TTC549 (cell line): Measurements from ENCODE around the gene RASAL1.

Source experiments
- FAIRE-seq: peaks from 2 replicates; lab custom pipeline; 2012; peaks lifted over from hg19 to GRCh38; lab: Jason Lieb, UNC

RASAL1 gene

DNA sequence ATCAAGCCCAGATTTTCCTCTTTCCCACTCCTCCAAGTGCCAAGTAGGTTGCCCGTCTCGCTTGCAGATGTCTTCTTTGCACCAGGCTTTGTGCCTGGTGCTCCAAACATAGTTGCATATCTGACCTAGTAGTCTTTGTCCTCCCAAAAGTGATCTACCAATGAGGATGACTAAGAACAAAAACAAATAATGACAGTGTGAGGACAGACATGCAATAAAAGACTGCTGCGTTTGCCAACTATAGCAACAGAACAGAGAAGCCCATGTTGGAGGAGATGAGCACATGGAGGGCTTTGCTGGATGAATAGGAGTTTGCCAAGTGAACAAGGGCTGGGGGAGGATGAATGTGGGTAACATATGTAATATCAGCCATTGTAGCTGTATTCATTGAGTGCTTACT is 63.4 kb downstream of the RASAL1 start:
- no peak for FAIRE-seq

DNA sequence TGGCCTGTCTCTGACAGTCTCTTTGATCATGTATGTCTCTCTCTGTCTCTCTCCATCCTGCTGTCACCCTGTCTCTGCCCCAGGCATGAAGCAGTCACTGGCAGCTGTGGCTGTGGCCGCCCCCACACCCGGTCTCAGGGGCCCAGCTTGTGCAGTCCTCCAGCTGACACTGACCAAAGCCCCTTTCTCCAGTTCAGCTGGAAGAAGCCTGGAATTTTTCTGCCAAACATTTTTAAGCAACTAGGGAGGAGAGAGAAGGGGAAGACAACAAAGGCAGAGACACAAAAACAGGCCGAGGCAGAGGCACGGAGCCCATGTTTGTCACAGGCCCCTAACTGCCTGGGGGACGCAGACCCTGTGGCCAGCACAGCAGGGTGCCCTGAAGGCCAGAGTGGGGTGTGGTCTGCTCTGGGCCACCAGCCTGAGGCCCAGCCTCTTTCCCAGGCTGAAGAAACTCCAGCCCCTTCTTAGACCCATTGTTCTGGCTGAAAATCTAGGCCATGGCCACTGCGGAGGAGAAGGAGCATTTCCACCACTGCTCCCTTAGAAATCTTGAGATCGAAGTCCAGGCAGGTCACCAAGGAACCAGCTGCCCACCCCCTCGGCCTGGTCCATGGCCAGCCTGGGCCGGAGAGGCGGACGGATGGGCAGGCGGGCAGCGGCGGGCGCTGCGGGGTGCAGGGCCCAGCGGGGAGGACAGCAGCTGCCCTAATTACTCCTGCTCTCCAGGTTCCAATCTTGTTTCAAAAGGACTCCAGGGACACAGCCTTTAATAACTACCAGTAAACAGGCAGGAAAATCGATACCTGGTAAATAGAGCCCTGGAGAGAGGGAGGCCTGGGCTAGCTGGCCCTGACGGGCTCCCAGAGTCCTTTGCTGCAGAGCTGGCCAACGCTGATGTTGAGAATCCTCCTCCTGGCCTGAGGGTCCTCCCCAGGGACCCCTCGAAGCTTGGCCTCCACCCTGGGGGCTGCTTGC is 64.1 kb downstream of the RASAL1 start:
- FAIRE-seq, result no peak

DNA sequence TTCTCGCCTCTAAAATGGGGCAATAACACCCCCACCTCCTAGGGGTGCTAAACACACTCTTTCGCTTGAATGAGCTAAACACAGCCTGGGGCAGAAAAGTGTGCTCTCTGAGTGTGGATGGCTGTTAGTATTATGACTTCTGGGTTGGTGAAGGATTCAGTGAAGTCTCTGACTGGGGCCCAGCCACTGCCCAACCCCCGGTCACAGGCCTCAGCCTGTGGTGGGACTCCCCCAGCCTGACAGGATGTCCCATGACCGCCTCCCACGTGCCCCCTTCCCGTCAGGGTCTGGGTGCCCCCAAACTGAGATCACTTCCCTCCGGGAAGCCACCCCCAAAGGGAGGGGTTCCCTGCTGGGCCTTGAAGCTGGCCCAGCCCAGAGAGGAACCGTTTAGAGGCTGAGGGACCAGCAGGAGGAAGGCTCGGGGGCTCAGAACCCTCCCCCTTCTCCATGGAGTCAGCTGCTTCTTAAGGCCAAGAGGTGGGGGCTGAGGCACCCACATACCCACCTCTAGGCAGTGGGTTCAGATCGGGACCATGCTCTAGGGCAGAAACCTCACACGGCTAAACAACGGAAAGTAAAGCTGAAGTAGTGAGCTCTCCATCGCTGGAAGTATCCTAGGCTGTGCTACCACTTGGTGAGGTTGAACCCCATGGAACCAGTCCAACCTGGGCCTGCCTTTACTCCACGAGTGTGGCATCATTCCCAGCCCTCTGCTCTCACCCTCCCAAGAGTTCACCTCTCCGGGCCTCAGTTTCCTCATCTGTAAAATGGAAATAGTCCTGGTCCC is 65.2 kb downstream of the RASAL1 start:
- no peak for FAIRE-seq

DNA sequence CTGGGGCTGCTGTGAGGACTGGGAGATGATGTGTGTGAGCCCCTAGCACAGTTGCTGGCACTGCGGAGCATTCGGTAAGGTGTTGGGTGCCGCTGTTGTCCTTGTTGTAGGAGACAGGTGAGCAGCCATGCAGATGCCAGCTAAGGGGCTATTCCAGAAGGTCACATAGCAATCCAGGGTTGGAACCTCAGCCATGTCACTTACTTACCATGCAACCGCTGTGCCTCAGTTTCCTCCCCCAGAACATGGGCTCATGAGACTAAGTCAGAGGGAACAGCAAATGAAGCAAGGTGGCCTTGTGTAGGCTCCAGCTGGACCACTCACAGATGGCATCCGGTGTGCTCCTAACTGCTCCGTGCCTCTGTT is 65.8 kb downstream of the RASAL1 start:
- no peak for FAIRE-seq

DNA sequence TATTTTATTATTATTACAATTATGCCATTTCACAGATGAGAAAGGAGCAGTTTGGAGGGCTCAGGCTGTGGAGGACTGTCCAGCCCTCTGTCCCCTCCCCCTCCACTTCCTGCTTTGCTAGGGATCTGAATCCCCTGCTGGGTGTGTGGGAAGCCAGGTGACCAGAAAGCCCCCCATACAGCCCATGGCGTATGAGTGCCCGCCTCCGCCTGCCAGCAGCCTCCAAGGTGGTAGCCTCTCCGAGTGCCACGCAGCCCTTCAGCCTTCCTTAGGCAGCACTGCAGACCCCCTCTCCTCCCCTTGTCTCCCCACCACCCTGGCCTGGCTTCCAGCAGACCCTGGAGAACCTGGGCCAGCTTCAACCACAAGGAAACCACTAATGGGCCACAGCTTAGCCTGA is 66.4 kb downstream of the RASAL1 start:
- no peak for FAIRE-seq

DNA sequence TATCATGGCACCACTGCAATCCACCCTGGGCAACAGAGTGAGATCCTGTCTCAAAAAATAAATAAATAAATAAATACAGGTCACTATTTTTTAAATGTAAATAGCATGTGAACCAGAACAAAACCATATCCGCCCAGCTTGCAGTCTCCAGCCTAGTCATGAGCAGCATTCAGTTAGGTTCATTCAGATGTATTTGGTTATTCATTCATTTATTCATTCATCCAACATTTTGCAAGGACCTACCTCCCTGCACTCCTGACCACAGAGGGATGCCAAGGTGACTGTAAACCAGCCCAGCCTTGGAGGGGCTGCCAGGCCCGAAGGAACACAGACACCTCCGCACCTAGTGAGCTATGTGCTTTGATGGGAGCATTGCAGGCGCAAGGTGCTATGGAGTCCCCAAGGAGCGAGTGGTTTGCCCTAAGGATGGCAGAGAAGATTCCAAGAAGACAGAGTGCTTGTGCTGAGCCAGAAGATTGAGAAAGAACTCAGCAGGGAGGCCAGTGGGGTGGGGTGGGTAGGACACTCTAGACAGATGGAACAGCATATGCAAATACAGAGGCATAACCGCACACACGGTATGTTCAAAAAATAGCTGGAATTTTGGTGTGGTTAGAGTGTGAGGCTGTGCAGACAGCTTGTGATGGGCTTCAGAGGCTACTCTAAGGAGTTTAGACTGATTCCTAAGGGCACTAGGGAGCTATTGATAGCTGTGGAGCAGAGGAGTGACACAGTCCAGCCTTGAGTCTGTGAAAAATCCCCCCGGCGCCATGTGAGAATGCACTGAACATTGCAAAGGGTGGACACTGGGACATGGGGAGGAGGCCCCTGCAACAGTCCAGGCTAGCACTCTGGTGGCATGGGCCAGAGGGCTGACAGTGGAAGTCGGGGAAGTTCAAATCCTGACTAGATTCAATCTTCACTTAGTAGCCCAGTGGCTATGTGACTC is 67.3 kb downstream of the RASAL1 start:
- no peak for FAIRE-seq

DNA sequence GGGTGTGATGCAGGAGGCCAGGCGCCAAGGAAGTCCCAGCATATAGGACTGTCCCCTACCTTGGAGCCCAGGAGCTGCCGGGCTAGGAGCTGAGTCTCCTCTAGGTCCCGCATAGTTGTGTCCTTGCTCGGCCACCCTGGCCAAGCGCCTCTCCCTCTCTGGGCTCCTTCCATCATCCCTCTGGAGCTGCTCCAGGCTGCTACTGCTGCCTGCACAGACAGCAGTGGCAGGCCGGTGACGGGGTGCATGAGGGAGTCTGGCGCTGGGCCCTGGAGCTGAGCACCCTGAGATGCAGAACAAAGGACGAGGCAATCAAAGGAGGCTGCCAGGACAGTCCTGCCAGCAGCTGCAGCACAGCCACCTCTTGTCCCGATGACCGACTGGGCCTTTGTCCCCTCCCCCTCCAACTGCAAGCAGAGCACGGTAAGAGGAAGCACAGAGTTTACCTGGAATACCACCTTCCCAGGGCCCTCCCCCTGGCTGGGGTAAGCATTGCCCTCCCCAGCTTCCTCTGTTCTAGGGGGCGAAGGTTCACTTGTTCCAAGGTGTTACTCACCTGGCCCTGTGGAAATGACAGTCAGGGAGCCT is 68.7 kb downstream of the RASAL1 start:
- no peak for FAIRE-seq

DNA sequence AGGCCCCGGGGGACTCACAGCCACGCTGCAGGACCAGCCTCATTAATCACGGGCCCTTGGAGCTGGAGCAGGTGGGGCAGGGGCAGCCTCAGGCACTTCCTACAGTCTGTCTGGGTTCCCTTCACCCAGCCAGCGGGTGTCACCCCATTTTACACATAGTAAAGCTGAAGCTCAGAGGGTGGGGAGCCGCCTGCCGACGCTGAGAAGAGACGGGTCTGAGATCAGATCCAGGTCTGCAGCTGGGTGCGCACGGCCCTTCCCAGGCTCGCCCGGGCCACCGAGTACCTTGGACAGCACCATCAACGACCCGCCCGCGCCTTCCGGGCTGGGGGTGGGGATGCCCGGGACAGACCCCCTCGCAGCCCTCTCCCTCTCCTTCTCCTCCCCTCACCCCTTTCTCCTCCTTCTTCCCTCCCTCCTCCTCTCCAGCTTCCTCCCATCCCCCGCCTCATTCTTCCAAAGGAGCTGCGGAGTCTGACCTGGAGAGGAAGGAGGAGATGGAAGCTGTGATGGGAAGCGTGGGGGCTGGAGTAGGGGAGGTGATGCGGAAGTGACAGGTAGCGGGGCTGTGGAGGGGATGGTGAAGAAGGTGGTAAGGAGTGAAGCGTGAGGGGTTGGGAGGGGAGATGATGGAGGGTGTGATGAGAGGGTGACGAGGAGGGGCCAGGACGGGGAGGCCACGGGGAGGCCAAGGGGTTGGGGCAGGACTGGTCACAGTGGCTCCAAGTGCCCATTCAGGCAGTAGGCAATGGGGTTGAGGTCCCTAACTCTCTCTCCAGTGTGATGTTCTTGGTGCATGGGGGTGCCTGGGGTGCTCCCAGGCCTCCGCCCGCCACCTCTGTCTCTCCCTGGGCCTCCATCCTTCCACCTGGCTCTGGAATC is 70.2 kb downstream of the RASAL1 start:
- no peak for FAIRE-seq

DNA sequence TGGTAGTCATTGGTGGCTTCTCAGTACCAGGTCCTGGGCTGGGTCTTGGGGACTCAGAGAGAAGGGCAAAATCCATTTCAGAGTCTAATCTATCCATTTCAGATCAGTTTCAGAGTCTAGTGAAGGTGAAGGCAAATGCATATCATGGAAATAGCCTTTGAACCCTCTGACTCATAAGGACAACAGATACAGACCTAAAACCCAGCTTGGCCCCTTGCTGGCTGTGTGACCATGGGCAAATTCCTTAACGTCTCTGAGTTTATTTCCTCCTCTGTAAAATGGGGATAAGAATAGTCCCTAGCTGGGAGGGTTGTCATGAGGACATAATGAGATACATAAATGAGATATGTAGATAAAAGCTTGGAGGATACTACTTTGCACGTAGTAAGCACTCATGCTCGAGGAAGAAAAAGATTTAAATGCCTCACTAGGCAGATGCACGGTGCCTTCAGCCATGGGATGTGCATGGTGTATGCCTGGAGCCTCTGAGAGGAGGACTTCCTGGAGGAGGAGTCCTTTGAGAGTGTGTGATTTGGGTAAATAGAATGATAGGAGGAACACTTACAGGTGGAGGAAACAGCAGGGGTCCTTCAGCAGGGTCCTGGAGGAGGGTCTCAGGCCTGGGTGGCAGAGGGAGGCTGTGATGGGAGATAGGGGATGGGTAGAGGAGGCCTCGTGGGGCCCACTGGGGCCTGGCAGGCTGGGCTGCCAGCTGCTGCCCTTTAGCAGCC is 71.0 kb downstream of the RASAL1 start:
- no peak for FAIRE-seq

DNA sequence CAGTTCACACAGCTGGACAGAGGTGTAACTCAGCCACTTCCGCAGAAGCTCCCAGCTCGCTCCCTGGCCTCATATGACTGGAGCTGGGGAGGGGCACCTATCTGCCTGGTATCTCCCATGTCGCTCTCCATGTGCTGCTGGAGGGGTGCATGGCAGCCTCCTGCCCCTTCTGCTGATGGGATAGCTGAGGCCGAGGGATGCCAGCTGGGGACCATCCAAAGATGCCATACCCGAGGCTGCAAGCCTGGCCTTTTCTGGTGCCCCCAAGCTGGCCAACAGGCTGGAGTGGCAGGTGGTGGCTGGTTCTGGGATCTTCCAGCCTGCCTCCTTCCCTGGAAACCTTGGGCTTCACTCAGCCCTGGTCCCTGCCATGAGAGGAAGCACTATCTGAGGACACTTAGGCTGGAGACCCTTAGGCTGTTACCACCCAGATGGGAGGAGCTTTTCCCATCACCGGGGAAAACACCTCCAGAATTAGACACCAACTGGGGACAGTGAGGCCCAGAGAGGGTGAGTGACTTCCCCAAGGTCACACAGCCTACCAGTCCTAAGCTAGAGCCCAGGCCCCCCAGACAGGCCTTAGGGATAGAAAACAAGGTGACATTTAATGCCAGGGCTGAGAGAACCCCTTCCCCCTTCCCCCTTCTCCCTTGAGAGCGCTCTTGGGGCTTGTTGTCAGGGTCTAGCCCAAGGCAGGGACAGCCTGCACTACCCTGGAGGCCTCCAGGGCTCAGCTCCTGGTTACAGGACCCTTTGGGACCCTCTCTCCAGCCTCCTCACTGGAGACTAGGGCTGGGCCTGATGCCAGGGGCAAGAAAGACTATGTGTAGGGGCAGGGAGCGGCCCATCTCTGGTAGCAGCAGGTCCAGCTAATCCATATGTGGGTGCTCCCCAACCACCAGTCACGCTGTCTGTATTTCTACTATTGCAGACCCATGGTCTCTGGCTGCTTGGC is 71.9 kb downstream of the RASAL1 start:
- FAIRE-seq, result no peak

DNA sequence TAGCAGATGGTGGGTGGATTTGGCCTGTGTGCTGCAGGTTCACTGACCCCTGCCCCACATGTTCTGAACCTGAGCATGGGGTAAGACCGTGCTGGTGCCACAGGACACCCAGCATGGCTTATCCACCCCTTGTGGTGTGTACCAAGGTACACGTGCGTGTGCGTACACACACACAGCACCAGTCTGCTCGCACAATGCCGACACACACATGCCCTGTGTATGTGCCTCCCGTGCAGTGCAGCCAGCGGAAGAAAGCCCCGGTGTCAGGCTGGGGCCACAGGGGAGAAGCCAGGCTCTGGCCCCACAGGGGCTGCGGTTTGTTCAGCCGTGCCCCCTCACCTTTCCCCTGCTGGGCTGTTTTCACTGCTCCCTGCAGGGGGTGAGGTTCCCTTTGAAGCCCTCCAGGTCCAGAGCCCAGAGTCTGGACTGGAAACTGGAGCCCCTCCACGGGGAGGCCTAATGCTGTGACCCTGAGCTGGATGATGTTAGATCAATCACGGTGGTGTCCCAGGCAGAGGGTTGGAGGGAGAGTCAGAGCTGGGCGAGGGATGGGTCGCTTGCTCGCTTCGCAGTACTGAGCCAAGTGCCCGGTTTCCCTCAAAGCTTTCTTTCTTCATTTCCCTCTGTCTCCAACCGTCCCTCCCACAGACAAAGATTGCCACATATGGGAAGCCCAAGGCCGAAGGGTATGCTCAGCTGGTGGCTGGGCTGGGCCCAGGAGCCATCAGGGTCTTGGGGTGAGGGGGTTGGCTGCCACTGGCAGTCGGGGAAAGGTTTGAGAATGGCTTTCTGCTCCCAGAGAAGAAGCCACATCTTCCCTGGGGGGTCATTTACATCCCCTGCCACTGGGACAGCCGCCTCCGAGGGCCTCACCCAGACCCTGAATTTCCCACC is 72.8 kb downstream of the RASAL1 start:
- FAIRE-seq, result no peak

DNA sequence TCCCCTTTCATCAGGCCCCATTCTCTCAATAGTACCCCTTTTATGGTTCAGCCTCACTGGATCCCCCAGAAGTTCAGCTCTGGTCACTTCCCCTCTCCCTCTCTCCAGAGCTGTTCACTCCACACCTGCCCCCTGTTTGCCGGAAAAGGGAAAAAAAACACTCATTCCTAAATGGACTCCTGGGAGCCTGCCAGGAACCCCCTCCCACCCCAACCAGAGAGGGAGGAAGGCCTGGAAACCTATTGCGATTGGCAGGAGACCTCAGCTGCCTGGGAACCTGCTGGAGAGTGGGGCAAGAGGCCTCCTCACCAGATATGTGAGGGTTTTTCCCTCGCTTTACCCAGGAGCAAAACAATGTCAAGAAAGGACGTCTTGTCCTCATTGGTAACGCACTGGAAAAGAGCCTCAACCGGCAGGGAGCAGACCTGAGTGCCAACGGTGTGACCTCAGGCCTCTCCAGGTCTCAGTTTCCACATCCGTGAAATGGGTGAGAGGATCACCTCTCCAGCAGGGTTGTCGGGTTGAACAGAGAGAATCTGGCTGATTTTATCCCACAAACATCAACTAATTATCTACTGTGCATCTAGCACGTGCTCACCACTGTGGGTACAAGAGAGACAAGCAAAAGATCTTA is 74.4 kb downstream of the RASAL1 start:
- FAIRE-seq, result no peak

DNA sequence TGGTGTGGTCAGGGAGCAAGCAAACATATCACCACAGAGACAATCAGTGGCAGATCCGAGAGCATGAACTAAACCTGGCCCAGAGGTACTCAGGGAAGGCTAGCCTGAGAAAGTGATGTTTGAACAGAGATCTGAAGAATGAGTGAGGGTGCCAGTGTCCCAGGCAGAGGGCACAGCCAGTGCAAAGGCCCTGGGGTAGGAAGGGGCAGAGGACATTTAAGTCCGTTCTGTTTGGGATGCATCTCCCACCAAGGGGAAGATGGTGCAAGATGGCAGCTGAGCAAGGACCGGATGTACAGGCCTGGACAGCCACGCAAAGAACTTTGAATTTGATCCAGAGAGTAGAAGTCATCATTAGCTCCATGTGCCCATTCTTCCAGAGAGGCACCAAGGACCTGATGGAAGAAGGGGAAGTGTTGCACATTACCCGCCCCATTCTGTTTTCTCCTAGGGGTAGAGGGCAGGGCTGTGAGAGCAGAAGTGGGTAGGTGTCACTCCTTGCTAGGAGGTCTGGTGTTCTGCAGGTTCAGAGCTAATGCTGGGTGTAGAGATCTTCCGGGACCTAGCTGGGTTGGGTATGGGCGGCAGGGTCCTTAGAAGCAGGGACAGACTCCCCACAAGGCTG is 75.1 kb downstream of the RASAL1 start:
- no peak for FAIRE-seq

DNA sequence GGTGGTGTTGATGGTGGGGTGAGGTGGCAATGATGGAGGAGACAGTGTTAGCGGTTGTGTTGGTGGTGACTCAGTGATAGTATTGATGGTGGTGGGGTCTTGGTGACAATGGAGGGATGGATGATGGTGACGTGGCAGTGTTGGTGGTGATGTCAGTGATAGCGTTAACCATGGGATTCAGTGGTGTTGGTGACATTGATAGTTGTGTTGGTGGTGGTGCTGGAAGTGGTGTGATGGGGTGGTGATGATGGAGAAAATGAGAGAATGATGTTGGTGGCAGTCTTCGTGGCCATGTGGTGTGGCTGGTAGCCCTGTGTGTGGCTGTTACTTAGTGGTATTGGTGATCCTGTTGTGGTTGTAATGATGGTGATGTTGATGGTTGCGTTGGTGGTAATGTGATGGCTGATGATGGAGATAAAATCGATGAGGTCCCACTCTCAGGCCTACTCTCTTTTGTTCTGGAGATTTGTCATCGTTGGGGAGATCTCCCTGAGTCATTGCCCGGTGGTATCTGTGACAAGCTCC is 76.4 kb downstream of the RASAL1 start:
- FAIRE-seq, result no peak

DNA sequence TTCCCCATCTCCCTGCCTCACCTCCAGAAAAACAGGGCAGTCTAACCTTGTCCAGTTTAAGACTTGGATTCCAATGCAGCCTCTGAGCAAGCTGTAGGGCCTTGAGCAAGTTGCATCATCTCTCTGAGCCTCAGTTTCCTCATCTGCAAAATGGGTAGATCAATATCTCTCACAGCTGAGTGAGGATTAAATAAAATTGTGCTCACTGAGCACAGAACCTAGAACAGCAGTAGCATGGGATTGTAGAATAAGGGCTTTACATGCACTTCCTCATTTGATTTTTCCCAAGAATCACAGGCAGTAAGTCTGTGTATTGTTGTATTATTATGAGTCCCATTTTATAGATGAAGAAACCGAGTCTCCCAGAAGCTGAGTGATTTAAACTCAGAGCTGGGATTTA is 77.0 kb downstream of the RASAL1 start:
- no peak for FAIRE-seq

DNA sequence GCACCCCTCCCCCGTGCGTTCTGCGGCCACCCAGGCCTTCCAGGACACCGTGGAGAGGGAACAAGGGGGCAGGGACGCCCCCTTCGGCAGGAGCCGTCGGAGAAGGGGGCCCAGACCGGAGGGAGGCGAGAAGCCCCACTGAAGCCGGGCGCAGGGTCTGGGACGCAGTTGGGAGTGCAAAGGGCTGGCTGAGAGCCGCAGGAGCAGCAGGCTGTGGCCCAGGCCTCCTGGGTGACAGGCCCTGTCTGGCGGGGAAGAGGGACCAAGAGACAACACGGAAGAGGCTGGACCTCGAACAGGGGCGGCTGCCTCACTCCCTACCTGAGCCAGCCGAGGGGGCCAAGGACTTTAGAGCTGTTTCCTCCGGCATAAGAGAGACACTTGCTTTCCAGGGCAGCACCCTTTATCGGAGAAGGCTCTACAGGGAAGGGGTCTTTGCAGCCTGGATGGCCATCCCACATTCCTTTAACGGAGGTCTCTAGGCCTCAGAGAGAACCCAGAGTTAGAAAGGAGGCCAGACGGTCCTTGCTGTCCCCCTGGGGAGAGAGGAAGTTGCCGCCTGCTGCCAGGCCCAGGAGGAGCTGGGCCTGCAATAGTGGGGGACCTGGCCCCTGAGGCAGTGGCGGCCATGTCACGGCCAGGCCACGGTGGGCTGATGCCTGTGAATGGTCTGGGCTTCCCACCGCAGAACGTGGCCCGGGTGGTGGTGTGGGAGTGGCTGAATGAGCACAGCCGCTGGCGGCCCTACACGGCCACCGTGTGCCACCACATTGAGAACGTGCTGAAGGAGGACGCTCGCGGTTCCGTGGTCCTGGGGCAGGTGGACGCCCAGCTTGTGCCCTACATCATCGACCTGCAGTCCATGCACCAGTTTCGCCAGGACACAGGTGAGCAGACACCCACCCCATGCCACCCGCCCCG is 77.7 kb downstream of the RASAL1 start:
- FAIRE-seq, result no peak
